VCaP (cell line): Measurements from ENCODE around the gene DENND1A.

Experiments
- H3K27ac ChIP-seq: fragments of 450-650 bp; 2 replicates; pipeline ENCODE4 v1.5.1; 2017
- CTCF ChIP-seq: fragments of 450-650 bp; conservative IDR thresholded peaks from 2 replicates; pipeline ENCODE4 v1.5.1; 2017; ENCODE audit warnings: mild to moderate bottlenecking, moderate library complexity

The DENND1A gene

GRCh38 chr9:123685489-123686083 lies 244.3 kb downstream of the DENND1A start:
- peak overlapping the region; percentile 59 for H3K27ac ChIP-seq
- no peak for TF ChIP-seq CTCF

- TF ChIP-seq CTCF, result no peak
- no peak overlapping the region for H3K27ac ChIP-seq
Measured at GRCh38 chr9:123684393-123685149, 245.4 kb downstream of the DENND1A start.

GRCh38 chr9:123682746-123683145 lies 247.2 kb downstream of the DENND1A start:
- TF ChIP-seq CTCF, result no peak
- no peak overlapping the region for H3K27ac ChIP-seq

GRCh38 chr9:123680352-123680751 lies 249.6 kb downstream of the DENND1A start:
- H3K27ac ChIP-seq, result no peak overlapping the region; the same call in 1 of the 2 replicates
- TF ChIP-seq CTCF, result no peak

- TF ChIP-seq CTCF, result no peak
- H3K27ac ChIP-seq, result peak overlapping the region; percentile 82
Measured at GRCh38 chr9:123679330-123679987, 250.5 kb downstream of the DENND1A start.

GRCh38 chr9:123678878-123679329 lies 251.0 kb downstream of the DENND1A start:
- TF ChIP-seq CTCF, result no peak
- peak overlapping the region; percentile 82 for H3K27ac ChIP-seq

- H3K27ac ChIP-seq, result peak overlapping the region; percentile 82
- no peak for TF ChIP-seq CTCF
Measured at GRCh38 chr9:123678038-123678877, 251.7 kb downstream of the DENND1A start.
